ENCODE data around the gene TSTD2. TPM values are rescaled to one million over a fixed set of nuclear protein-coding genes. Genes with fewer than 3 reads are reported as not detected.
"Not testable (repeated sequence)": the region's sequence is repeated elsewhere in the genome, so short reads cannot be mapped to it uniquely, and the experiment has no call there.

TSTD2 gene
- total RNA-seq, 2 donors from 2014 or later = 18.8 to 25.4 TPM

DNA sequence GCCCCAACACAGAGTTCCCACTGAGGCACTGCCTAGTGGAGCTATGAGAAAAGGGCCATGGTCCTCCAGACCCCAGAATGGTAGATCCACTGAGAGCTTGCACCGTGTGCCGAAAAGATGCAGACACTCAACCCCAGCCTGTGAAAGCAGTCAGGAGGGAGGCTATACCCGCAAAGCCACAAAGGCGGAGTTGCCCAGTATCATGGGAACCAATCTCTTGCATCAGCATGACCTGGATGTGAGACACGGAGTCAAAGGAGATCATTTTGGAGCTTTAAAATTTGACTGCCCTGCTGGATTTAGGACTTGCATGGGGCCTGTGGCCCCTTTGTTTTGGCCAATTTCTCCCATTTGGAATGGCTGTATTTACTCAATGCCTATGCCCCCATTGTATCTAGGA lies 10.7 kb downstream of the TSTD2 start:
- not testable (repeated sequence) for H3K4me3 Mint-ChIP-seq, H3K9me3 Mint-ChIP-seq

DNA sequence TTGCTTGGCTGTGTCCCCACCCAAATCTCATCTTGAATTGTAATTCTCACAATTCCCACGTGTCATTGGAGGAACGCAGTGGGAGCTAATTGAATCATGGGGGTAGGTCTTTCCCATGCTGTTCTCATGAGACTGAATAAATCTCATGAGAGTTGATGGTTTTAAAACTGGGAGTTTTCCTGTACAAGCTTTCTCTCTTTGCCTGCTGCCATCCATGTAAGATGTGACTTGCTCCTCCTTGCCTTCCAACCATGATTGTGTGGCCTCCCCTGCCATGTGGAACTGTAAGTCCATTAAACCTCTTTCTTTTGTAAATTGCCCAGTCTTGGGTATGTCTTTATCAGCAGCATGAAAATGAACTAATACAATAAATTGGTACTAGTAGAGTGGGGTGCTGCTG lies 13.1 kb downstream of the TSTD2 start:
- not testable (repeated sequence) for ATAC-seq; H3K27ac Mint-ChIP-seq; H3K4me3 Mint-ChIP-seq; H3K27me3 Mint-ChIP-seq; H3K9me3 Mint-ChIP-seq; DNase-seq (ENCODE audit: low spot score)
- H3K36me3 Mint-ChIP-seq = peaks cover 26% of the 10 kb centered on the region
- H3K4me1 Mint-ChIP-seq (ENCODE audit: low read depth in 2 of 2) = peaks cover 14 to 18% of the 10 kb centered on the region in 2 donors

More for the DNA sequence above, 10.7 kb downstream of the TSTD2 start:
- H3K27ac Mint-ChIP-seq; DNase-seq (ENCODE audit: low spot score); ATAC-seq; H3K27me3 Mint-ChIP-seq: not testable (repeated sequence)
- H3K36me3 Mint-ChIP-seq = peaks cover 25% of the 10 kb centered on the region
- H3K4me1 Mint-ChIP-seq (ENCODE audit: low read depth in 2 of 2) = peaks cover 7 to 13% of the 10 kb centered on the region in 2 donors

DNA sequence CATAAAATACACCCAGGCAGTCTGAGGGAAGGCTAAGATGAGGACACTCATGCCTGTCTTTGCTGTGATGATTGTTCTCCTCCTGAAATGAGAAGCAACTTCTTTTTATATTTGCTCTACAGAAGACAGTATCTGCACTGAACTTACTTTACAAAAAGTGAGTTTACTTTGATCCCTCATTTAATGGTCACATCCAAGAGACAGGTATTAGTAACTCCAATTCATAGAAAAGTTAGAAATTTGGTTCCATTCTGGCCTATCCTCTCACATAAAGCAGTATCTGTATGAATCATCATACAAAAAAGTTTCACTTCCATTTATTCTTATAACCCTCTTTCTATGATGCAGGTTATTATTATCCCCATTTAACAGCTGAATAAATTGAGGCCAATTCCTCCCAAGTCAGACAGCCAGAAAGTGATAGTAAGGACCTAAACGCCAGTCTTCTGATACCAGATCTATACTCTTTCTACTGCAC lies 15.2 kb downstream of the TSTD2 start:
- no peak for DNase-seq (ENCODE audit: low spot score)
- Mint-ChIP-seq H3K36me3 (peaks cover 18% of the 10 kb centered on the region), H3K27me3 (no peaks in the 10 kb centered on the region), H3K4me3 (no peak overlapping the region), H3K9me3 (no peaks in the 10 kb centered on the region), H3K27ac (no peak overlapping the region), H3K4me1 (ENCODE audit: low read depth in 2 of 2) (peaks cover 12 to 18% of the 10 kb centered on the region in 2 donors)
- peak in 1 of 2 donors; percentile 75 for ATAC-seq

GRCh38 chr9:97615439-97616072 lies 17.6 kb downstream of the TSTD2 start:
- H3K9me3 Mint-ChIP-seq = no peaks in the 10 kb centered on the region
- peaks cover 16% of the 10 kb centered on the region for H3K36me3 Mint-ChIP-seq
- H3K27ac Mint-ChIP-seq = no peak overlapping the region
- no peaks in the 10 kb centered on the region for H3K27me3 Mint-ChIP-seq
- no peak for DNase-seq (ENCODE audit: low spot score)
- ATAC-seq = no peak
- H3K4me1 Mint-ChIP-seq (ENCODE audit: low read depth in 2 of 2) = peaks cover 12 to 18% of the 10 kb centered on the region in 2 donors
- H3K4me3 Mint-ChIP-seq = no peak overlapping the region

DNA sequence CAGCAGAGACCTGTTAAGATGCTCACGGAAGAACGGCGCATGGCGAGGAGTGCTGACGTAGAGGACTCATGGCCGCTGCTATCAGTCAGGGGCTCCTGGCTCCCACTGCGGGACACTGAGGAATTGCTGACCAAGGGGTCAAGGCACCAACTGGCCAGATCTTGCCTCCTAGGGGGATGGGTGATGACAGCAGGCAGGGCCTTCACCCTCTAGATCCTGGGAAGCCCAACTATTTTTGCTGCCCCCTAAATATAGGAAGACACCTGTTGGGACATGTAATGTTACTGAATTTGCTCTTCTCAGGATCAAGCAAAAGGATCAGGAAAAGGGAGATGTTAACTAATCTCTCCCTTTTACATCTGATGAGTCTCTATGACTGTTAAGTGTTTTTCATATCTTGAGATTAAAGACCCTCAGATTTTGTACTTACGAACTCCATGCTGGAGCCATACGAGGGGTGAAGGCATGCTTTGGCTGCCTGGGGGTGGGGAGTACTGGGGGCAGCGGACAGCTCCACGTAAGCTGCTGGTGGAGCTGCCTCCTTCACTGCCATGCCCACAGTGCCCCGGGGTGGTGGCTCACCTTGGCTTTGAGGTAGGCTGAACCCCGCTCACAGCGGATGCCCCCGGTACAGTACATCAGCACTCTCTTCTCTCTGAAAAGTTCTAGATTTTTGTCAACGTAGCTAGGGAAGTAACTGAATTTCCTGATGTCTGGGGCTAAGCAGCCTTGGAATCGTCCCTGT lies 28.1 kb downstream of the TSTD2 start:
- no peak for ATAC-seq
- Mint-ChIP-seq H3K27ac (no peak overlapping the region), H3K4me3 (no peak overlapping the region), H3K9me3 (no peaks in the 10 kb centered on the region), H3K4me1 (ENCODE audit: low read depth in 2 of 2) (no peaks in the 10 kb centered on the region), H3K36me3 (peaks cover 17% of the 10 kb centered on the region), H3K27me3 (no peaks in the 10 kb centered on the region)
- no peak for DNase-seq (ENCODE audit: low spot score)

DNA sequence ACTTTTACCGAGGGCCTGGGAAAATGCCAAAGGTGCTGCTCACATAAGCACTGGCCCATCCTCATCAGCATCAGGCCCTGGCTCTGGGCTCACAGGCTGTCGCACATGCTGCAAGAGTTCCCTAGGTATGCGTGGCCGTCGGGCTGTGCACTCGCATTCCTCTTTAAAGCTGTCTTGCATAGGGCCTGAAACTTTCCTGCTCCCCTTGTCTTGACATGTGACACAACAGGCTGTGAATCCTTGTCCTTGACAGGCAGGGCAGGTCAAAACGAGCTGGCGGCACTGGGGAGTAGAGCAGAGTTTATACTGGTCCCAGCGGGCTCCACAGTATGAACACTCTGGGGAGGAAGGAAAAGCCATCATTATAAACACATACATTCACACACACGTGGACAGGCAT lies 30.7 kb downstream of the TSTD2 start:
- Mint-ChIP-seq H3K4me3 (no peak overlapping the region), H3K9me3 (no peaks in the 10 kb centered on the region), H3K27ac (no peak overlapping the region), H3K36me3 (peaks cover 18% of the 10 kb centered on the region), H3K4me1 (ENCODE audit: low read depth in 2 of 2) (peaks cover 7 to 9% of the 10 kb centered on the region in 2 donors), H3K27me3 (no peaks in the 10 kb centered on the region)
- DNase-seq (ENCODE audit: low spot score) (no peak), ATAC-seq (no peak)

DNA sequence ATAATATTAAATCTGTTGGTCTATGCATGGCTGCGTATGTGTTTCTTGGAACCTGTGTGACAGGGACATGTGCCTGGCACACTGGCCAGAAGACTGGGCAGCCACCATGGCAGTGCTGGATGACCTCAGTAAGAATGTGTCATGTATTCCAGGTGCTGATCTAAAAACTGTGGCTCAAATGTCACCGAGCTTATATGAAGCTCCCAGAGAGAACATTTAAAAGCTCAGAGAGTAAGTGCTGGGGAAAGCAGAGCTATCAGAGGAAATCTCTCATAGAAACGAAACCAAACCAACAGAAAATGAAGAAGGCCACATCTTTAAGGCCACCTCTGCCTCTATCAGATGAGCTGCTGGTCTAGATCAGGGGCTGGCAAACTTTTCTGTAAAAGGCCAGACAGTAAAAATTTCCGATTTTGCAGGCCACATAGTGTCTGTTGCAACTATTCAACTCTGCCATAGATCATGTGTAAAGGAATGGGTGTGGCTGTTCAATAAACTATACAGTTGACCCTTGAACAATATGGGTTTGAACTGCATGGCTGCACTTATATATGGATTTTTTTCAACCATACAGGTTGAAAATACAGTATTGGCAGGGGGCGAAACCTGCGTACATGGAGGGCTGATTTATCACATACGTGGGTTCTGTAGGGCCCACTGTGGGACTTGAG lies 31.8 kb downstream of the TSTD2 start:
- no peaks in the 10 kb centered on the region for H3K9me3 Mint-ChIP-seq
- H3K4me3 Mint-ChIP-seq = no peak overlapping the region
- H3K27me3 Mint-ChIP-seq = no peaks in the 10 kb centered on the region
- ATAC-seq (no peak), DNase-seq (ENCODE audit: low spot score) (no peak)
- peaks cover 7 to 9% of the 10 kb centered on the region in 2 donors for H3K4me1 Mint-ChIP-seq (ENCODE audit: low read depth in 2 of 2)
- peaks cover 18% of the 10 kb centered on the region for H3K36me3 Mint-ChIP-seq
- H3K27ac Mint-ChIP-seq = no peak overlapping the region

DNA sequence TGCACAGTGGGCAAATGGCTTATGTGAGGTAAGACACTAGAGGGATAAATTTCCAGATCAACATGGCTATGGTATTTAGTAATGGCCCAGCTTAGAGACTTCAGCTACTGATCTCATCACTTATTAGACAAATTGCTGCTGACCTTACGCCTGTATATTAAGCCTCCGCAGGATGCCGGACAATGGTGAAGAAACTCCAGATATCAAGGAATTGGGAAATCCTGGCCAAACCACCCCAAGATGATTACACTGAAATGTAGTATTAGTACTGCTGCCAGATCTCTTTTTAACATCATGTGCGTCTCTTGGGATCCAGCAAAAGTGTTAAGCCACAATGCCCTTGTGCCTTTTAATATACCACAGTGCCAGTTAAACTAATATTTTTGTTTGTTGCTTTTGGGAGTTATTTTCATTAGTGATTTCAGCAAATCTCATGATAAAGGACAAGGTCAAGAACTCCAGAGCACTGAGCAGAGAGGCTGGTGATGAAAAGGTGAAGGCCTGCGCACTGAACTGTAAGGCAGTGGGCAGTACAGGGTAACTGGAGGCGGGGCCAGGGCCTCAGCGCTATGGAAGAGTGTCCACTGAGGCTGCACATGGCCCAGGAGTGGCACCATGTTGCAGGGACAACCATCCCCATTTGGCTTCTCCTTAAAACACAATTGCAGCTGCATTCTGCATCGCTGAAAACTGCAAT lies 32.5 kb downstream of the TSTD2 start:
- no peak for ATAC-seq
- H3K4me3 Mint-ChIP-seq = no peak overlapping the region
- no peaks in the 10 kb centered on the region for H3K27me3 Mint-ChIP-seq
- no peak for DNase-seq (ENCODE audit: low spot score)
- peaks cover 7 to 9% of the 10 kb centered on the region in 2 donors for H3K4me1 Mint-ChIP-seq (ENCODE audit: low read depth in 2 of 2)
- H3K9me3 Mint-ChIP-seq = no peaks in the 10 kb centered on the region
- peaks cover 18% of the 10 kb centered on the region for H3K36me3 Mint-ChIP-seq
- H3K27ac Mint-ChIP-seq = no peak overlapping the region

DNA sequence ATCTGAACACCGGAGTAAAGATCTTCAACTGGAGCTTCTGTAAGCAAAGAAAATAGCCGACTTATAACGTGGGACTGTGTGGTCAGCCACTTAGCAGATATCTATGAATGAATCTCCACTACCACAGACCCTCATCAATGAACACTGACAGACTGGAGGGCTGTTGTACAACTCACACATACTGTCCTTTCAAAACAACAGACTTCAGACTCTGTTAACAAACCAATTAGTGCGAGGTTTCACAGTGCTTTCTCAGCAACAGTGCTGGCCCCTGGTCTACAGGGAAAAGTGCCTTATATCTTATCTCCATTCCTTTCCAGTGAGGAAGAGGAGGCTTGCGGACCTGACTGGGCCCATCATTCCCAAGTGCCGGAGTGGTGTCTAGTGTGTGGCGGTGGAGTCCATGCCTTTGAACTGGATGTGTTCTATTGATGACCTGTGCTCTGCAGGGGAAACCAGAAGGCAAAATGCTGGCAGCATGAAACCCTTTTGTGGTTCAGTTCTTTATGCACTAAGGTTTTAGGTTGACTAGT lies 33.8 kb downstream of the TSTD2 start:
- ATAC-seq (no peak), DNase-seq (ENCODE audit: low spot score) (no peak)
- H3K36me3 Mint-ChIP-seq = peaks cover 14% of the 10 kb centered on the region
- peak overlapping the region in 1 of 2 donors; percentile 68 for H3K27ac Mint-ChIP-seq
- H3K27me3 Mint-ChIP-seq = no peaks in the 10 kb centered on the region
- no peak overlapping the region for H3K4me3 Mint-ChIP-seq
- peaks cover 7 to 9% of the 10 kb centered on the region in 2 donors for H3K4me1 Mint-ChIP-seq (ENCODE audit: low read depth in 2 of 2)
- no peaks in the 10 kb centered on the region for H3K9me3 Mint-ChIP-seq

DNA sequence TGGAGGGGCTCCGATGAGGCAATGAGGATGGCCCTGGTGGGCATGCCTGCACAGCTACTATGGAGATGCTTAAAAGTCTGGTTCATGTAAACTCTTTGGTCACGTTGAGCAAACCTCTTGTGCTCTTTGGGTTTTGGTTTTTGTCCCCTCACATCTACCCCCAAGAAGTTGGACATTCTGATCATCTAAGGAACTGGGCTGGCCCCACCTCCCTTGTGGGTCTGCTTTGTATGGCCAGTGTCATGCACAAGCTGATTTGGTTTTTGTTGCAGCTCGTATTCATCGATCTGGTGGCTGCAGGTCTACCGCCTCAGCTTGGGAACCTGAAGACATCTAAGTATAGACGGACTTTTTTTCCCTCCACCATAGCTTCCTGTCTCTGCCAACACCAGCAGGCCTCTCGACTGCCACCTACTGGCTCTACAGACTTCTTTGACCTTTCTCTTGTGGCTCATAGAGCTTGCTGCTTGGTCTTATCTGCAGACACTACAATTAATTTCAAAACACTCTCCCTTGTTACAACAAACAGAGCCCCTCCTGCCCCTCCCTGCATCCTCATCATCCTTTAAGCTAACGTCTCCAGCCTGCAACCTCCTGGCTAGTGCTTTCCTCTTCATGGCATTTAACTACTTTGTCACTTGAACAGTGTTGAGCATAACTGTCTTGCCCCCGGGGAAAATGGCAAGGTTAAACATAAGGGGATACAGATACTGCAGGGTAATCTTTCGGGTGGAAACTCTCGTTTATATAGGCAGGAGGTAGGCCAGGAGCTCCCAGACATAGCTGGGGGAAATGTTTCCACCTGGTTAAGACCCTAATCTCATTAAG lies 34.5 kb downstream of the TSTD2 start:
- Mint-ChIP-seq H3K9me3 (no peaks in the 10 kb centered on the region), H3K27ac (peak overlapping the region in 1 of 2 donors; percentile 68), H3K36me3 (peaks cover 14% of the 10 kb centered on the region), H3K27me3 (no peaks in the 10 kb centered on the region), H3K4me1 (ENCODE audit: low read depth in 2 of 2) (peaks cover 7 to 9% of the 10 kb centered on the region in 2 donors), H3K4me3 (no peak overlapping the region)
- DNase-seq (ENCODE audit: low spot score) = peak; percentile 70
- ATAC-seq = peak; percentile 79 to 85

DNA sequence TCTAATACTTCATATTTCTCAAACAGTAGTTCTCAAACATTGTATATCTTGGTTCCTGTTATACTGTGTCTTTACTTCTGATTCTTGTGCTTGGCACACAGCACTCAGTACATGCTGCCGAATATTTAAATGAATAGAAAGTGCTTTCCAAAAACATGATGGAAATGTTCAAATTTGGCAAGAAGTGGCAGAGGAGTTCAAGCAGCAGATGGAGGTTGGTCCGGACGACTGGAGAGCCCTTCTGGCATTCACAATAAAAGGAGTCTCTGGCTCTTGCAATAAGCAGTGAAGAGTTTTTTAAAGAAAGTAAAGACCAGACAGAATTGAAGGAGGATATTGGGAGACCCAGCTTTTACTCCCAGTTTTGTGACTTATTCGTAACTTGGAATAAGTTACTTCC lies 36.3 kb downstream of the TSTD2 start:
- Mint-ChIP-seq H3K36me3 (peaks cover 8% of the 10 kb centered on the region), H3K9me3 (no peaks in the 10 kb centered on the region), H3K4me3 (no peak overlapping the region), H3K27me3 (no peaks in the 10 kb centered on the region), H3K27ac (no peak overlapping the region), H3K4me1 (ENCODE audit: low read depth in 2 of 2) (peaks cover 7 to 9% of the 10 kb centered on the region in 2 donors)
- ATAC-seq (no peak), DNase-seq (ENCODE audit: low spot score) (no peak)

GRCh38 chr9:97594381-97594921 lies 38.7 kb downstream of the TSTD2 start:
- no peaks in the 10 kb centered on the region for H3K9me3 Mint-ChIP-seq
- H3K4me3 Mint-ChIP-seq = no peak overlapping the region
- ATAC-seq (peak in 1 of 2 donors; percentile 55), DNase-seq (ENCODE audit: low spot score) (no peak)
- no peak overlapping the region for H3K27ac Mint-ChIP-seq
- peaks cover 0 to 4% of the 10 kb centered on the region in 2 donors for H3K27me3 Mint-ChIP-seq
- peaks cover 4% of the 10 kb centered on the region for H3K36me3 Mint-ChIP-seq
- H3K4me1 Mint-ChIP-seq (ENCODE audit: low read depth in 2 of 2) = peaks cover 7 to 9% of the 10 kb centered on the region in 2 donors
